Uterus (tissue), 2 donors: ENCODE results near the gene PUM1.

Experiments used
- POLR2A ChIP-seq, 2 donors: fragments of 450-650 bp; IDR thresholded peaks; one replicate each; pipeline ENCODE4 v1.6.1; 2016; ENCODE audit warnings: antibody characterized with exemption in 2 of 2, mild to moderate bottlenecking in 1 of 2, moderate library complexity in 1 of 2
- TF ChIP-seq, protein P1 (sequence below), 4 experiments: fragments of 200-600 bp in 2 of 4; fragments of 450-650 bp in 2 of 4; sonication (generic) in 2 of 4; IDR thresholded peaks; one replicate each; pipeline ENCODE4 v1.5.1; 2016 to 2019; ENCODE audit warnings: antibody characterized with exemption in 4 of 4, mild to moderate bottlenecking in 2 of 4, moderate library complexity in 1 of 4

DNA sequence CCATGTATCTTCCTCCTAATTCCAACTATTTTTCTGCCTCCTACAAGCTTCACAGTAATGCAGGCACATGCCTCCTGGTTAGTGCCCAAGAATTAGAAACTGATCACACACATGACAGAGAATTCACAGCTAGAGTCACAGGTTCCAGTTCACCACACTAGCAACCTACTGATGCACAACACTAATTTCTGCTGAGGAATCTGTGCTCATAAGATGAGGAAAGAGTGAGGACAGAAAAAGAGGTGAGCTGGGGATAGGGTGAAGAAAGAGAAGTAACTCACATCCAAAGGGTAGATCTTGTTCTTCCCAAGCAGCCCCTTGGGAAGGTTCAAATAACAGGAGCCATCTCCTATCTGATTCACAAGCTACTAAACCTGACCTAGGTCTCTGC lies 61.3 kb downstream of the PUM1 start:
- TF ChIP-seq, protein P1, sequence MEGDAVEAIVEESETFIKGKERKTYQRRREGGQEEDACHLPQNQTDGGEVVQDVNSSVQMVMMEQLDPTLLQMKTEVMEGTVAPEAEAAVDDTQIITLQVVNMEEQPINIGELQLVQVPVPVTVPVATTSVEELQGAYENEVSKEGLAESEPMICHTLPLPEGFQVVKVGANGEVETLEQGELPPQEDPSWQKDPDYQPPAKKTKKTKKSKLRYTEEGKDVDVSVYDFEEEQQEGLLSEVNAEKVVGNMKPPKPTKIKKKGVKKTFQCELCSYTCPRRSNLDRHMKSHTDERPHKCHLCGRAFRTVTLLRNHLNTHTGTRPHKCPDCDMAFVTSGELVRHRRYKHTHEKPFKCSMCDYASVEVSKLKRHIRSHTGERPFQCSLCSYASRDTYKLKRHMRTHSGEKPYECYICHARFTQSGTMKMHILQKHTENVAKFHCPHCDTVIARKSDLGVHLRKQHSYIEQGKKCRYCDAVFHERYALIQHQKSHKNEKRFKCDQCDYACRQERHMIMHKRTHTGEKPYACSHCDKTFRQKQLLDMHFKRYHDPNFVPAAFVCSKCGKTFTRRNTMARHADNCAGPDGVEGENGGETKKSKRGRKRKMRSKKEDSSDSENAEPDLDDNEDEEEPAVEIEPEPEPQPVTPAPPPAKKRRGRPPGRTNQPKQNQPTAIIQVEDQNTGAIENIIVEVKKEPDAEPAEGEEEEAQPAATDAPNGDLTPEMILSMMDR (IDR thresholded peaks at IDR 0.05), result no peak
- no peak for TF ChIP-seq POLR2A (IDR thresholded peaks at IDR 0.05)
